GM23338 (cell line): Measurements from ENCODE around the gene PARP1. TPM values are rescaled to one million over a fixed set of nuclear protein-coding genes. Genes with fewer than 3 reads are reported as not detected.

Experiments
- ATAC-seq: fragments of 200-7000 bp; cut with Tn5 transposase; 3 replicates; pipeline ENCODE4 v1.9.1; 2020
- DNase-seq: peaks from one replicate; pipeline ENCODE4 v3.0.0-alpha.2; 2015; ENCODE audit warnings: low spot score
- H2AFZ ChIP-seq: fragments of 200-600 bp; sonication (generic); 2 replicates; pipeline ENCODE4 v1.8.0; 2016; ENCODE audit warnings: antibody characterized with exemption, mild to moderate bottlenecking, moderate library complexity
- H3F3A ChIP-seq: fragments of 200-600 bp; sonication (generic); replicated peaks from 2 replicates; pipeline ENCODE4 v1.8.0; 2017; ENCODE audit warnings: antibody characterized with exemption, mixed run types, low read depth
- H3K27ac ChIP-seq: fragments of 200-600 bp; sonication (generic); 2 replicates; pipeline ENCODE4 v1.6.1; 2016; ENCODE audit warnings: low read depth
- H3K27me3 ChIP-seq: fragments of 200-600 bp; sonication (generic); 2 replicates; pipeline ENCODE4 v1.8.0; 2016; ENCODE audit warnings: mild to moderate bottlenecking, mixed run types, moderate library complexity; ENCODE audit not compliant: insufficient read depth
- H3K36me3 ChIP-seq: fragments of 200-600 bp; sonication (generic); 2 replicates; pipeline ENCODE4 v1.8.0; 2016; ENCODE audit warnings: mild to moderate bottlenecking; ENCODE audit not compliant: insufficient read depth
- H3K4me1 ChIP-seq: fragments of 200-600 bp; sonication (generic); 2 replicates; pipeline ENCODE4 v1.8.0; 2016; ENCODE audit warnings: mild to moderate bottlenecking, moderate library complexity; ENCODE audit not compliant: insufficient read depth
- H3K4me2 ChIP-seq: fragments of 200-600 bp; sonication (generic); 2 replicates; pipeline ENCODE4 v1.7.1; 2017; ENCODE audit warnings: mixed run types
- H3K4me3 ChIP-seq: fragments of 200-600 bp; sonication (generic); 2 replicates; pipeline ENCODE4 v1.6.1; 2016; ENCODE audit warnings: mixed run types
- H3K79me2 ChIP-seq: fragments of 200-600 bp; sonication (generic); replicated peaks from 2 replicates; pipeline ENCODE4 v1.8.0; 2017; ENCODE audit warnings: mild to moderate bottlenecking; ENCODE audit not compliant: insufficient read depth
- H3K9me2 ChIP-seq: fragments of 200-600 bp; sonication (generic); 2 replicates; pipeline ENCODE4 v1.8.0; 2017; ENCODE audit not compliant: insufficient read depth
- H4K20me1 ChIP-seq: fragments of 200-600 bp; sonication (generic); replicated peaks from 2 replicates; pipeline ENCODE4 v1.8.0; 2017; ENCODE audit warnings: mild to moderate bottlenecking; ENCODE audit not compliant: insufficient read depth
- H3K27ac Mint-ChIP-seq: 2 replicates; pipeline ENCODE4 v1.8.0; 2020; ENCODE audit warnings: inconsistent platforms, mild to moderate bottlenecking, moderate library complexity, mixed read lengths
- H3K27me3 Mint-ChIP-seq: 3 replicates; pipeline ENCODE4 v1.8.0; 2022; ENCODE audit warnings: low read depth, mild to moderate bottlenecking, moderate library complexity, mixed read lengths, inconsistent platforms; ENCODE audit not compliant: insufficient read depth, poor library complexity
- H3K36me3 Mint-ChIP-seq: 3 replicates; pipeline ENCODE4 v1.8.0; 2021; ENCODE audit warnings: low read depth, mild to moderate bottlenecking, inconsistent platforms, moderate library complexity, mixed read lengths
- H3K4me1 Mint-ChIP-seq: 3 replicates; pipeline ENCODE4 v1.8.0; 2020; ENCODE audit warnings: mild to moderate bottlenecking, inconsistent platforms, mixed read lengths
- H3K4me3 Mint-ChIP-seq: 3 replicates; pipeline ENCODE4 v1.8.0; 2021; ENCODE audit warnings: moderate library complexity, mild to moderate bottlenecking, inconsistent platforms, mixed read lengths
- H3K9me3 Mint-ChIP-seq: 3 replicates; pipeline ENCODE4 v1.8.0; 2020; ENCODE audit warnings: moderate library complexity, mild to moderate bottlenecking, inconsistent platforms, mixed read lengths
- CREB1 ChIP-seq: fragments of 250-450 bp; sonication (Bioruptor Pico); IDR thresholded peaks from 2 replicates; pipeline ENCODE4 v1.5.0; 2020; ENCODE audit warnings: low read depth, mild to moderate bottlenecking, moderate library complexity
- EZH2 ChIP-seq: fragments of 200-600 bp; sonication (generic); IDR thresholded peaks from one replicate; pipeline ENCODE4 v1.8.0; 2017; ENCODE audit warnings: antibody characterized with exemption, mild to moderate bottlenecking, low read depth; ENCODE audit not compliant: unreplicated experiment
- EZH2phosphoT487 ChIP-seq: fragments of 200-600 bp; sonication (generic); IDR thresholded peaks from one replicate; pipeline ENCODE4 v1.8.1; 2018; ENCODE audit warnings: antibody characterized with exemption; ENCODE audit not compliant: unreplicated experiment
- JUNB ChIP-seq: IDR thresholded peaks from one replicate; pipeline ENCODE4 v1.6.1; 2016; ENCODE audit warnings: antibody characterized with exemption; ENCODE audit not compliant: unreplicated experiment
- NANOG ChIP-seq: IDR thresholded peaks from 2 replicates; pipeline ENCODE4 v1.6.1; 2016; ENCODE audit warnings: antibody characterized with exemption, borderline replicate concordance
- POLR2AphosphoS5 ChIP-seq: IDR thresholded peaks from 2 replicates; pipeline ENCODE4 v1.6.1; 2016; ENCODE audit warnings: antibody characterized with exemption, low read depth
- STAT1 ChIP-seq: IDR thresholded peaks from one replicate; pipeline ENCODE4 v1.6.1; 2016; ENCODE audit warnings: antibody characterized with exemption; ENCODE audit not compliant: unreplicated experiment
- ZNF114 ChIP-seq: fragments of 250-450 bp; sonication (Bioruptor Pico); IDR thresholded peaks from 2 replicates; pipeline ENCODE4 v1.5.0; 2020; ENCODE audit warnings: mild to moderate bottlenecking, moderate library complexity
- ZNF331 ChIP-seq: fragments of 250-450 bp; sonication (Bioruptor Pico); IDR thresholded peaks from 2 replicates; pipeline ENCODE4 v1.5.0; 2020; ENCODE audit warnings: low read depth, mild to moderate bottlenecking, moderate library complexity
- polyA plus RNA-seq: library from polyadenylated mRNA; unstranded; fragments of >200 nt; fragmentation: Nextera tagmentation; extraction: Ambion mirVana; gene quantifications from 2 replicates; pipeline ENCODE4 v1.2.1, GENCODE V29; 2016
- total RNA-seq: library from RNA; depleted of rRNA; stranded (reverse); fragments of >200 nt; shearing (Covaris generic); gene quantifications from 2 replicates; pipeline ENCODE4 v1.2.3, GENCODE V29; 2014
- TF ChIP-seq, protein P1 (sequence below): IDR thresholded peaks from 2 replicates; pipeline ENCODE4 v1.6.1; 2016; ENCODE audit warnings: antibody characterized with exemption
- TF ChIP-seq, protein P2 (sequence below): IDR thresholded peaks from one replicate; pipeline ENCODE4 v1.6.1; 2018; ENCODE audit warnings: antibody characterized with exemption; ENCODE audit not compliant: unreplicated experiment
- TF ChIP-seq, protein P3 (sequence below): fragments of 250-450 bp; sonication (Bioruptor Pico); IDR thresholded peaks from 2 replicates; pipeline ENCODE4 v1.5.0; 2020; ENCODE audit warnings: mild to moderate bottlenecking, moderate library complexity
- TF ChIP-seq, protein P4 (sequence below), 2 experiments: fragments of 200-600 bp in 1 of 2; sonication (generic) in 1 of 2; conservative IDR thresholded peaks; 2 replicates each; pipeline versions ENCODE4 v1.5.1 to v1.6.1; 2016 to 2017; ENCODE audit warnings: antibody characterized with exemption in 2 of 2, low read depth in 2 of 2, mild to moderate bottlenecking in 2 of 2, moderate library complexity in 1 of 2

Gene PARP1
- total and polyA plus RNA-seq, 2 experiments from 2014 or later, result 877 to 1,082 TPM

DNA sequence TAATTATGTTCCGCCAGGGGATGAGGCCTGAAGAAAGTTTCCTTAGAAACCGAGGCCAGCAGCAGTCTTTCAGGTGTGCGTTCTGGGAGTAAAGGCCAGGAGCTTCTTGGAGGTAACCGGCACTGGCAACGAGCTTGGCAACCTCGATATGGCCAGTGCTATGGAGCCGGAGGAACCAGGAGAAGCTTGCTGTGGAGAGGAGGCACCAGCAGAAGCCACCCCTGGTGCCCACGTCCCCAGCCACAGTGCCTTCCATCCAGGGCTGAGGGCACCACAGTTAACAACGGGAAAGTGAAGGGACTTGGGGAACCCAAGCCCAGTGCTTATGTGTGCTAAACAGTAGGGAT lies 57.4 kb downstream of the PARP1 start:
- no peak overlapping the region for H3K27ac ChIP-seq
- DNase-seq (no peak), ATAC-seq (no peak)
- H3K4me3 ChIP-seq, result no peak overlapping the region
- no peaks in the 10 kb centered on the region; the same call in 1 of the 2 replicates for H4K20me1 ChIP-seq
- Mint-ChIP-seq H3K27me3 (peaks cover 2% of the 10 kb centered on the region), H3K9me3 (no peaks in the 10 kb centered on the region), H3K4me1 (peaks cover 11% of the 10 kb centered on the region), H3K4me3 (no peak overlapping the region), H3K27ac (no peak overlapping the region), H3K36me3 (peaks cover 2% of the 10 kb centered on the region; the same call in 1 of the 3 replicates)
- no peaks in the 10 kb centered on the region for H3K27me3 ChIP-seq
- TF ChIP-seq, protein P1, sequence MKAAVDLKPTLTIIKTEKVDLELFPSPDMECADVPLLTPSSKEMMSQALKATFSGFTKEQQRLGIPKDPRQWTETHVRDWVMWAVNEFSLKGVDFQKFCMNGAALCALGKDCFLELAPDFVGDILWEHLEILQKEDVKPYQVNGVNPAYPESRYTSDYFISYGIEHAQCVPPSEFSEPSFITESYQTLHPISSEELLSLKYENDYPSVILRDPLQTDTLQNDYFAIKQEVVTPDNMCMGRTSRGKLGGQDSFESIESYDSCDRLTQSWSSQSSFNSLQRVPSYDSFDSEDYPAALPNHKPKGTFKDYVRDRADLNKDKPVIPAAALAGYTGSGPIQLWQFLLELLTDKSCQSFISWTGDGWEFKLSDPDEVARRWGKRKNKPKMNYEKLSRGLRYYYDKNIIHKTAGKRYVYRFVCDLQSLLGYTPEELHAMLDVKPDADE, result no peak
- TF ChIP-seq, protein P2, sequence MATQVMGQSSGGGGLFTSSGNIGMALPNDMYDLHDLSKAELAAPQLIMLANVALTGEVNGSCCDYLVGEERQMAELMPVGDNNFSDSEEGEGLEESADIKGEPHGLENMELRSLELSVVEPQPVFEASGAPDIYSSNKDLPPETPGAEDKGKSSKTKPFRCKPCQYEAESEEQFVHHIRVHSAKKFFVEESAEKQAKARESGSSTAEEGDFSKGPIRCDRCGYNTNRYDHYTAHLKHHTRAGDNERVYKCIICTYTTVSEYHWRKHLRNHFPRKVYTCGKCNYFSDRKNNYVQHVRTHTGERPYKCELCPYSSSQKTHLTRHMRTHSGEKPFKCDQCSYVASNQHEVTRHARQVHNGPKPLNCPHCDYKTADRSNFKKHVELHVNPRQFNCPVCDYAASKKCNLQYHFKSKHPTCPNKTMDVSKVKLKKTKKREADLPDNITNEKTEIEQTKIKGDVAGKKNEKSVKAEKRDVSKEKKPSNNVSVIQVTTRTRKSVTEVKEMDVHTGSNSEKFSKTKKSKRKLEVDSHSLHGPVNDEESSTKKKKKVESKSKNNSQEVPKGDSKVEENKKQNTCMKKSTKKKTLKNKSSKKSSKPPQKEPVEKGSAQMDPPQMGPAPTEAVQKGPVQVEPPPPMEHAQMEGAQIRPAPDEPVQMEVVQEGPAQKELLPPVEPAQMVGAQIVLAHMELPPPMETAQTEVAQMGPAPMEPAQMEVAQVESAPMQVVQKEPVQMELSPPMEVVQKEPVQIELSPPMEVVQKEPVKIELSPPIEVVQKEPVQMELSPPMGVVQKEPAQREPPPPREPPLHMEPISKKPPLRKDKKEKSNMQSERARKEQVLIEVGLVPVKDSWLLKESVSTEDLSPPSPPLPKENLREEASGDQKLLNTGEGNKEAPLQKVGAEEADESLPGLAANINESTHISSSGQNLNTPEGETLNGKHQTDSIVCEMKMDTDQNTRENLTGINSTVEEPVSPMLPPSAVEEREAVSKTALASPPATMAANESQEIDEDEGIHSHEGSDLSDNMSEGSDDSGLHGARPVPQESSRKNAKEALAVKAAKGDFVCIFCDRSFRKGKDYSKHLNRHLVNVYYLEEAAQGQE, result no peak
- TF ChIP-seq ZNF331 (CRISPR knock-in tag), result no peak
- TF ChIP-seq, protein P3, sequence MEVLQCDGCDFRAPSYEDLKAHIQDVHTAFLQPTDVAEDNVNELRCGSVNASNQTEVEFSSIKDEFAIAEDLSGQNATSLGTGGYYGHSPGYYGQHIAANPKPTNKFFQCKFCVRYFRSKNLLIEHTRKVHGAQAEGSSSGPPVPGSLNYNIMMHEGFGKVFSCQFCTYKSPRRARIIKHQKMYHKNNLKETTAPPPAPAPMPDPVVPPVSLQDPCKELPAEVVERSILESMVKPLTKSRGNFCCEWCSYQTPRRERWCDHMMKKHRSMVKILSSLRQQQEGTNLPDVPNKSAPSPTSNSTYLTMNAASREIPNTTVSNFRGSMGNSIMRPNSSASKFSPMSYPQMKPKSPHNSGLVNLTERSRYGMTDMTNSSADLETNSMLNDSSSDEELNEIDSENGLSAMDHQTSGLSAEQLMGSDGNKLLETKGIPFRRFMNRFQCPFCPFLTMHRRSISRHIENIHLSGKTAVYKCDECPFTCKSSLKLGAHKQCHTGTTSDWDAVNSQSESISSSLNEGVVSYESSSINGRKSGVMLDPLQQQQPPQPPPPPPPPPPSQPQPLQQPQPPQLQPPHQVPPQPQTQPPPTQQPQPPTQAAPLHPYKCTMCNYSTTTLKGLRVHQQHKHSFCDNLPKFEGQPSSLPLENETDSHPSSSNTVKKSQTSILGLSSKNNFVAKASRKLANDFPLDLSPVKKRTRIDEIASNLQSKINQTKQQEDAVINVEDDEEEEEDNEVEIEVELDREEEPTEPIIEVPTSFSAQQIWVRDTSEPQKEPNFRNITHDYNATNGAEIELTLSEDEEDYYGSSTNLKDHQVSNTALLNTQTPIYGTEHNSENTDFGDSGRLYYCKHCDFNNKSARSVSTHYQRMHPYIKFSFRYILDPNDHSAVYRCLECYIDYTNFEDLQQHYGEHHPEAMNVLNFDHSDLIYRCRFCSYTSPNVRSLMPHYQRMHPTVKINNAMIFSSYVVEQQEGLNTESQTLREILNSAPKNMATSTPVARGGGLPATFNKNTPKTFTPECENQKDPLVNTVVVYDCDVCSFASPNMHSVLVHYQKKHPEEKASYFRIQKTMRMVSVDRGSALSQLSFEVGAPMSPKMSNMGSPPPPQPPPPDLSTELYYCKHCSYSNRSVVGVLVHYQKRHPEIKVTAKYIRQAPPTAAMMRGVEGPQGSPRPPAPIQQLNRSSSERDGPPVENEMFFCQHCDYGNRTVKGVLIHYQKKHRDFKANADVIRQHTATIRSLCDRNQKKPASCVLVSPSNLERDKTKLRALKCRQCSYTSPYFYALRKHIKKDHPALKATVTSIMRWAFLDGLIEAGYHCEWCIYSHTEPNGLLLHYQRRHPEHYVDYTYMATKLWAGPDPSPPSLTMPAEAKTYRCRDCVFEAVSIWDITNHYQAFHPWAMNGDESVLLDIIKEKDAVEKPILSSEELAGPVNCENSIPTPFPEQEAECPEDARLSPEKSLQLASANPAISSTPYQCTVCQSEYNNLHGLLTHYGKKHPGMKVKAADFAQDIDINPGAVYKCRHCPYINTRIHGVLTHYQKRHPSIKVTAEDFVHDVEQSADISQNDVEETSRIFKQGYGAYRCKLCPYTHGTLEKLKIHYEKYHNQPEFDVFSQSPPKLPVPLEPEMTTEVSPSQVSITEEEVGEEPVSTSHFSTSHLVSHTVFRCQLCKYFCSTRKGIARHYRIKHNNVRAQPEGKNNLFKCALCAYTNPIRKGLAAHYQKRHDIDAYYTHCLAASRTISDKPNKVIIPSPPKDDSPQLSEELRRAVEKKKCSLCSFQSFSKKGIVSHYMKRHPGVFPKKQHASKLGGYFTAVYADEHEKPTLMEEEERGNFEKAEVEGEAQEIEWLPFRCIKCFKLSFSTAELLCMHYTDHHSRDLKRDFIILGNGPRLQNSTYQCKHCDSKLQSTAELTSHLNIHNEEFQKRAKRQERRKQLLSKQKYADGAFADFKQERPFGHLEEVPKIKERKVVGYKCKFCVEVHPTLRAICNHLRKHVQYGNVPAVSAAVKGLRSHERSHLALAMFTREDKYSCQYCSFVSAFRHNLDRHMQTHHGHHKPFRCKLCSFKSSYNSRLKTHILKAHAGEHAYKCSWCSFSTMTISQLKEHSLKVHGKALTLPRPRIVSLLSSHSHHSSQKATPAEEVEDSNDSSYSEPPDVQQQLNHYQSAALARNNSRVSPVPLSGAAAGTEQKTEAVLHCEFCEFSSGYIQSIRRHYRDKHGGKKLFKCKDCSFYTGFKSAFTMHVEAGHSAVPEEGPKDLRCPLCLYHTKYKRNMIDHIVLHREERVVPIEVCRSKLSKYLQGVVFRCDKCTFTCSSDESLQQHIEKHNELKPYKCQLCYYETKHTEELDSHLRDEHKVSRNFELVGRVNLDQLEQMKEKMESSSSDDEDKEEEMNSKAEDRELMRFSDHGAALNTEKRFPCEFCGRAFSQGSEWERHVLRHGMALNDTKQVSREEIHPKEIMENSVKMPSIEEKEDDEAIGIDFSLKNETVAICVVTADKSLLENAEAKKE (CRISPR knock-in tag), result no peak
- TF ChIP-seq EZH2, result no peak
- TF ChIP-seq CREB1 (CRISPR knock-in tag), result no peak
- TF ChIP-seq NANOG, result no peak
- no peak for TF ChIP-seq ZNF114 (CRISPR knock-in tag)
- TF ChIP-seq, protein P4, sequence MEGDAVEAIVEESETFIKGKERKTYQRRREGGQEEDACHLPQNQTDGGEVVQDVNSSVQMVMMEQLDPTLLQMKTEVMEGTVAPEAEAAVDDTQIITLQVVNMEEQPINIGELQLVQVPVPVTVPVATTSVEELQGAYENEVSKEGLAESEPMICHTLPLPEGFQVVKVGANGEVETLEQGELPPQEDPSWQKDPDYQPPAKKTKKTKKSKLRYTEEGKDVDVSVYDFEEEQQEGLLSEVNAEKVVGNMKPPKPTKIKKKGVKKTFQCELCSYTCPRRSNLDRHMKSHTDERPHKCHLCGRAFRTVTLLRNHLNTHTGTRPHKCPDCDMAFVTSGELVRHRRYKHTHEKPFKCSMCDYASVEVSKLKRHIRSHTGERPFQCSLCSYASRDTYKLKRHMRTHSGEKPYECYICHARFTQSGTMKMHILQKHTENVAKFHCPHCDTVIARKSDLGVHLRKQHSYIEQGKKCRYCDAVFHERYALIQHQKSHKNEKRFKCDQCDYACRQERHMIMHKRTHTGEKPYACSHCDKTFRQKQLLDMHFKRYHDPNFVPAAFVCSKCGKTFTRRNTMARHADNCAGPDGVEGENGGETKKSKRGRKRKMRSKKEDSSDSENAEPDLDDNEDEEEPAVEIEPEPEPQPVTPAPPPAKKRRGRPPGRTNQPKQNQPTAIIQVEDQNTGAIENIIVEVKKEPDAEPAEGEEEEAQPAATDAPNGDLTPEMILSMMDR (conservative IDR thresholded peaks at IDR 0.05; ENCODE audit: low read depth in 2 of 2), result no peak
- no peak for TF ChIP-seq STAT1
- no peak for TF ChIP-seq JUNB
- no peak for TF ChIP-seq POLR2AphosphoS5
- TF ChIP-seq EZH2phosphoT487, result no peak
- H3K4me1 ChIP-seq, result no peaks in the 10 kb centered on the region; the same call in 1 of the 2 replicates
- no peaks in the 10 kb centered on the region for H3K79me2 ChIP-seq
- 0 out of 2 replicates have a peak, but pooled peaks cover 5% of the 10 kb centered on the region for H3K9me2 ChIP-seq
- no peak overlapping the region for H3K4me2 ChIP-seq
- no peak overlapping the region for H2AFZ ChIP-seq
- H3F3A ChIP-seq, result no peaks in the 10 kb centered on the region; the same call in 1 of the 2 replicates
- no peaks in the 10 kb centered on the region for H3K36me3 ChIP-seq
